Gastrocnemius medialis (tissue), 4 donors: ENCODE data around the gene PPP1R12B. TPM values are rescaled to one million over a fixed set of nuclear protein-coding genes. Genes with fewer than 3 reads are reported as not detected.
"Not testable (repeated sequence)": the region's sequence is repeated elsewhere in the genome, so short reads cannot be mapped to it uniquely, and the experiment has no call there.

Experiments used
- ATAC-seq, 2 donors: fragments of 150-250 bp; one replicate each; pipeline ENCODE4 v1.9.1; 2016
- DNase-seq, 2 donors: peaks; one replicate each; pipeline ENCODE4 v3.0.0-alpha.2; 2019
- H3K27ac ChIP-seq, 4 donors: fragments of 200-600 bp; sonication (generic); 1 replicate in 1 of 4; 2 replicates in 3 of 4; pipeline ENCODE4 v1.5.1; 2016 to 2018; ENCODE audit warnings: mild to moderate bottlenecking in 2 of 4, moderate library complexity in 1 of 4
- H3K27me3 ChIP-seq, 3 donors: fragments of 200-600 bp; sonication (generic) in 2 of 3; 1 replicate in 1 of 3; 2 replicates in 2 of 3; pipeline versions ENCODE4 v1.5.1 to v1.6.0; 2016 to 2019; ENCODE audit warnings: mild to moderate bottlenecking in 1 of 3, moderate library complexity in 1 of 3
- H3K36me3 ChIP-seq, 2 donors: fragments of 200-600 bp; sonication (generic) in 1 of 2; one replicate each; pipeline ENCODE4 v1.5.1; 2017 to 2018
- H3K4me1 ChIP-seq, 2 donors: fragments of 200-600 bp; sonication (generic) in 1 of 2; one replicate each; pipeline ENCODE4 v1.5.1; 2016 to 2017; ENCODE audit warnings: mild to moderate bottlenecking in 2 of 2
- H3K4me3 ChIP-seq, 4 donors: fragments of 200-600 bp; sonication (generic) in 3 of 4; 1 replicate in 1 of 4; 2 replicates in 3 of 4; pipeline ENCODE4 v1.5.1; 2016 to 2019; ENCODE audit warnings: mild to moderate bottlenecking in 2 of 4
- H3K9me3 ChIP-seq, 3 donors: fragments of 200-600 bp; sonication (generic) in 2 of 3; 1 replicate in 1 of 3; 2 replicates in 2 of 3; pipeline ENCODE4 v1.5.1; 2016 to 2019
- CTCF ChIP-seq, 5 experiments: fragments of 450-650 bp in 3 of 5; fragments of 200-600 bp in 2 of 5; sonication (generic) in 2 of 5; IDR thresholded peaks in 4 of 5; conservative IDR thresholded peaks in 1 of 5; 1 replicate in 4 of 5; 2 replicates in 1 of 5; pipeline ENCODE4 v1.5.1; 2016 to 2019; ENCODE audit warnings: antibody characterized with exemption in 5 of 5, mild to moderate bottlenecking in 3 of 5, moderate library complexity in 3 of 5
- POLR2A ChIP-seq, 2 donors: fragments of 450-650 bp; IDR thresholded peaks; one replicate each; pipeline ENCODE4 v1.6.1; 2017; ENCODE audit warnings: antibody characterized with exemption in 2 of 2, mild to moderate bottlenecking in 2 of 2, moderate library complexity in 2 of 2
- in situ Hi-C, 4 donors: fragments of 200-750 bp; cut with MboI; loops; one replicate each; pipeline versions ENCODE4 v1.15.0 to v1.8.0; 2017; ENCODE audit warnings: low sequenced_read_pairs in 4 of 4
- intact Hi-C: fragments of 100-400 bp; cut with DNase I; formaldehyde crosslinking; loops from one replicate; pipeline ENCODE4 v1.15.1; 2023; ENCODE audit warnings: low total_unique reads
- total RNA-seq, 4 donors: library from RNA; depleted of rRNA; stranded (reverse); fragments of >200 nt; gene quantifications; one replicate each; pipeline versions ENCODE4 v1.1.0 to v1.2.3, GENCODE V29; 2016

Gene PPP1R12B
- total RNA-seq, 4 donors from 2014 or later = 127 to 207 (median 139) TPM

DNA sequence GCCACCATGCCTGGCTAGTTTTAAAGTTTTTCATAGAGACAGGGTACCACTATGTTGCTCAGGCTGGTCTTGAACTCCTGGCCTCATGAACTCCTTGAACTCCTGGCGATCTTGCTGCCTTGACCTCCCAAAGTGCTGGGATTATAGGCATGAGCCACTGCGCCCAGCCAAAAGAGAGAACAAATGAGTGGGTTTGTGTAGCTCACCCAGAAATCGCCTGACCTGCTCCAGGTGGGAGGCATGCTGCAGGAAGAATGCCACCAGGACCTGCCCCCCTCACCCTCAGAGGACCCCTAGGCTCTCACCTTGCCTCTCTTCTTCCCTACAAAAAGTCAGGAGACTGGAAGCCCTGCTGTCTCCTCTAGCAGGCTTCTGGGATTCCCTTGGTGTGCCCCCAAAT lies 272.9 kb downstream of the PPP1R12B start:
- in situ Hi-C loops = loop anchor here in 1 of 4 donors (25.0 kb wide), 1 partner anchor 284 kb away; the partner anchor contains the start of genes PPP1R12B and UBE2T
- H3K4me1 ChIP-seq = peaks cover 35 to 50% of the 10 kb centered on the region in 2 donors
- no peak for TF ChIP-seq POLR2A (IDR thresholded peaks at IDR 0.05)
- no peak for TF ChIP-seq CTCF (IDR thresholded peaks at IDR 0.05 in 4 of 5, conservative IDR thresholded peaks at IDR 0.05 in 1 of 5)
- H3K9me3 ChIP-seq = no peaks in the 10 kb centered on the region
- ATAC-seq (no peak), DNase-seq (no peak)
- H3K27me3 ChIP-seq = no peaks in the 10 kb centered on the region
- intact Hi-C loops = loop anchor here (10.0 kb wide), 1 partner anchor 157 kb away; no protein-coding TSS in a partner anchor
- no peak overlapping the region for H3K27ac ChIP-seq
- H3K4me3 ChIP-seq = no peak overlapping the region
- no peaks in the 10 kb centered on the region for H3K36me3 ChIP-seq

DNA sequence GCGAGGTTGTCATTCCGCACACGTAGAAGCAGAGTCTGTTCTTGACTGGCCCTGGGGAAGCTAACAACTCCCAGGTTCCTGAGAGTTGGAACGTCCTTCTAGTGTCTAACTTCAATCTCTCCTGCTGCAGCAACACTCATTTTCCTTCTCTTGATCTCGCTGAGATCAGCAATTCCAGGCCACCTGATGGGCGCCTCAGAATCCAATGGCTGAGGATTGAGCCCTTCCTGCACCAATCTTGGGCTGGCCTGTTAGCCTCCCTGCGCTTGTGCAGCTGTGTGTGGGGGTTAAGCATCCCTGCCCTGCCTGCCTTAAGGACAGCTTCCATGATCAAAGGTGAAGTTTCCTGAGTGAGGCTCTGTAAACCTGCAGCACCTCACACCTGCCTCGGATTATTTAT lies 273.9 kb downstream of the PPP1R12B start:
- H3K27ac ChIP-seq = peak overlapping the region in 2 of 4 donors; percentile 64 to 71
- in situ Hi-C loops (loop anchor here in 1 of 4 donors (25.0 kb wide), 1 partner anchor 285 kb away; the partner anchor contains the start of genes PPP1R12B and UBE2T), intact Hi-C loops (loop anchor here (10.0 kb wide), 1 partner anchor 158 kb away; no protein-coding TSS in a partner anchor)
- H3K9me3 ChIP-seq = no peaks in the 10 kb centered on the region
- no peak overlapping the region for H3K4me3 ChIP-seq
- TF ChIP-seq POLR2A (IDR thresholded peaks at IDR 0.05) = no peak
- no peak for TF ChIP-seq CTCF (IDR thresholded peaks at IDR 0.05 in 4 of 5, conservative IDR thresholded peaks at IDR 0.05 in 1 of 5)
- DNase-seq = no peak
- H3K27me3 ChIP-seq = no peaks in the 10 kb centered on the region
- H3K36me3 ChIP-seq = no peaks in the 10 kb centered on the region
- ATAC-seq = no peak
- H3K4me1 ChIP-seq = peaks cover 35 to 54% of the 10 kb centered on the region in 2 donors

DNA sequence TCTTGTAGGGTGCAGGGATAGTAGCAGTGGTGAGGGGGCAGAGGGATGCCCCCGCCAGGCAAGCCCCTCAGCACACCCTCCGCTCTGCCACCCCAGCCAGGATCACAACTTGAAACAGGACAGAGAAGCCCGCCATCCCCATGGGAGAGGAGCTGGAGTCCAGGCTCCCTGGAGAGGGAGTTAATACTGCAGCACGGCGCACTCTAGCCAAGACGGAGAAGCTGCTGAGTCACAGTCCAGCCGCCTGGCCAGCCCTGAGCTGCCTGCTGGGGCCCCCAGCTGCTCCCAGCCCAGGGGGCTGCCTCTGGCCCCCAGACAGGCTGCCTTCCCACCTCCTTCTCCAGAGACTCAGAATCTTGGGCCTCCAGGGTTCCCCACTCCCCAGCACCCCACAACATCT lies 274.6 kb downstream of the PPP1R12B start:
- peak; percentile 43 to 66 for DNase-seq
- H3K4me1 ChIP-seq = peaks cover 35 to 51% of the 10 kb centered on the region in 2 donors
- in situ Hi-C loops = loop anchor here in 1 of 4 donors (25.0 kb wide), 1 partner anchor 286 kb away; the partner anchor contains the start of genes PPP1R12B and UBE2T
- no peaks in the 10 kb centered on the region for H3K36me3 ChIP-seq
- H3K27ac ChIP-seq = peak overlapping the region; percentile 25 to 71 (median 46)
- intact Hi-C loops = loop anchor here (10.0 kb wide), 1 partner anchor 158 kb away; no protein-coding TSS in a partner anchor
- ATAC-seq = peak; percentile 36 to 49
- TF ChIP-seq CTCF (IDR thresholded peaks at IDR 0.05 in 4 of 5, conservative IDR thresholded peaks at IDR 0.05 in 1 of 5) = no peak
- no peak for TF ChIP-seq POLR2A (IDR thresholded peaks at IDR 0.05)
- no peaks in the 10 kb centered on the region for H3K27me3 ChIP-seq
- H3K4me3 ChIP-seq = peak overlapping the region in 1 of 4 donors; percentile 28
- no peaks in the 10 kb centered on the region for H3K9me3 ChIP-seq

DNA sequence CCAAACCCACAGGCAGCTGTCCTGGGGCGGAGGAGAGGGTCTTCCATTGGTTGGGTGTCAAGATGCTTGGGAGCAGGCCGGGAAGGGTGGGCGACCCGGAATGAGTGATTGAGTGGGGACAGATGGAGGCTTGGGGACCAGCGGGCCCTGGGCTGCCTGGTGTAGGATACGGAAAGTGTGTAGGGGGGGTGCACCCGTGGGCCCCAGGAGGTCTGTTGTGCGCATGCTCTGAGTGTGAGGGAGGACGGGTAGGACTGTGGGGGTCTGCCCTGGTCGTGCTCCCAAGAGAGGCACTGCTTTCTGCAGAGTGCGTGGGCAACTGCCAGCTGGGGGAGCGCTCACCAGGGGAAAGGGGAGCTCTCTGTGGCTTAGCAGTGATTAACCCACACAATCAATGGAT lies 275.0 kb downstream of the PPP1R12B start:
- not testable (repeated sequence) for ATAC-seq, H3K9me3 ChIP-seq, H3K27me3 ChIP-seq, H3K36me3 ChIP-seq, DNase-seq
- H3K4me1 ChIP-seq = peaks cover 33 to 47% of the 10 kb centered on the region in 2 donors
- H3K4me3 ChIP-seq = peak overlapping the region in 1 of 4 donors; percentile 28
- H3K27ac ChIP-seq = peak overlapping the region; percentile 25 to 71 (median 46)
- in situ Hi-C loops (loop anchor here in 1 of 4 donors (25.0 kb wide), 1 partner anchor 286 kb away; the partner anchor contains the start of genes PPP1R12B and UBE2T), intact Hi-C loops (loop anchor here (10.0 kb wide), 1 partner anchor 159 kb away; no protein-coding TSS in a partner anchor)

- TF ChIP-seq CTCF (IDR thresholded peaks at IDR 0.05 in 4 of 5, conservative IDR thresholded peaks at IDR 0.05 in 1 of 5) (no peak), POLR2A (IDR thresholded peaks at IDR 0.05) (no peak)
- Histone ChIP-seq H3K9me3 (no peaks in the 10 kb centered on the region), H3K27ac (no peak overlapping the region), H3K4me1 (peaks cover 25 to 39% of the 10 kb centered on the region in 2 donors), H3K36me3 (no peaks in the 10 kb centered on the region), H3K27me3 (no peaks in the 10 kb centered on the region), H3K4me3 (no peak overlapping the region)
- intact Hi-C loops (loop anchor here (10.0 kb wide), 1 partner anchor 159 kb away; no protein-coding TSS in a partner anchor), in situ Hi-C loops (loop anchor here in 1 of 4 donors (25.0 kb wide), 1 partner anchor 287 kb away; the partner anchor contains the start of genes PPP1R12B and UBE2T)
- no peak for DNase-seq
- no peak for ATAC-seq
Measured at GRCh38 chr1:202624088-202624780, 275.7 kb downstream of the PPP1R12B start.
